ENCODE data around the gene S100PBP.

The S100PBP gene

DNA sequence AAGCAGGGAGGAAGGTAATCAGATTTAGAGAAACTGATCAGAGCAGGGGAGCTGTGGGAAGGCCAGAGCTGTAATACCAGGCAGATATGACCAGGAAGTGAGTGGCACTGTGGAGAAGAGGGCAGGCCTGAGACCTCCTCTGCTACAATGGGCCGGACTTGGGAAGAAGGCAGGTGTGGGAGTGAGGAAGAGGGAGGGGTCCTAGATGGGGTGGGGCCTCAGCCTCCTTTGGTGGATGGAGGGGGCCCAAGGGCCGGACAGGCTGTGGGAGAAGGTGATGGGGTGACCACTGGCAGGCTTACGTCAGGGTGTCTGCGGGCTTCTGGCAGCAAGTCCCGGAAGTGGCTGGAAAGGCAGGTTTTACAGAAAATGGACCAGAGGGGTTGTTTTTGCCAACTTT lies 63.8 kb downstream of the S100PBP start:
- Histone ChIP-seq H3K27me3 (no peaks in the 10 kb centered on the region), H3K36me3 (no peaks in the 10 kb centered on the region), H3K4me1 (no peaks in the 10 kb centered on the region), H3K4me3 (ENCODE audit: low read depth, low read length) (no peak overlapping the region), H3K9me3 (no peaks in the 10 kb centered on the region)
- no peak for DNase-seq
- TF ChIP-seq, protein P1, sequence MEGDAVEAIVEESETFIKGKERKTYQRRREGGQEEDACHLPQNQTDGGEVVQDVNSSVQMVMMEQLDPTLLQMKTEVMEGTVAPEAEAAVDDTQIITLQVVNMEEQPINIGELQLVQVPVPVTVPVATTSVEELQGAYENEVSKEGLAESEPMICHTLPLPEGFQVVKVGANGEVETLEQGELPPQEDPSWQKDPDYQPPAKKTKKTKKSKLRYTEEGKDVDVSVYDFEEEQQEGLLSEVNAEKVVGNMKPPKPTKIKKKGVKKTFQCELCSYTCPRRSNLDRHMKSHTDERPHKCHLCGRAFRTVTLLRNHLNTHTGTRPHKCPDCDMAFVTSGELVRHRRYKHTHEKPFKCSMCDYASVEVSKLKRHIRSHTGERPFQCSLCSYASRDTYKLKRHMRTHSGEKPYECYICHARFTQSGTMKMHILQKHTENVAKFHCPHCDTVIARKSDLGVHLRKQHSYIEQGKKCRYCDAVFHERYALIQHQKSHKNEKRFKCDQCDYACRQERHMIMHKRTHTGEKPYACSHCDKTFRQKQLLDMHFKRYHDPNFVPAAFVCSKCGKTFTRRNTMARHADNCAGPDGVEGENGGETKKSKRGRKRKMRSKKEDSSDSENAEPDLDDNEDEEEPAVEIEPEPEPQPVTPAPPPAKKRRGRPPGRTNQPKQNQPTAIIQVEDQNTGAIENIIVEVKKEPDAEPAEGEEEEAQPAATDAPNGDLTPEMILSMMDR (IDR thresholded peaks at IDR 0.05; ENCODE audit: low read depth, low read length), result no peak

DNA sequence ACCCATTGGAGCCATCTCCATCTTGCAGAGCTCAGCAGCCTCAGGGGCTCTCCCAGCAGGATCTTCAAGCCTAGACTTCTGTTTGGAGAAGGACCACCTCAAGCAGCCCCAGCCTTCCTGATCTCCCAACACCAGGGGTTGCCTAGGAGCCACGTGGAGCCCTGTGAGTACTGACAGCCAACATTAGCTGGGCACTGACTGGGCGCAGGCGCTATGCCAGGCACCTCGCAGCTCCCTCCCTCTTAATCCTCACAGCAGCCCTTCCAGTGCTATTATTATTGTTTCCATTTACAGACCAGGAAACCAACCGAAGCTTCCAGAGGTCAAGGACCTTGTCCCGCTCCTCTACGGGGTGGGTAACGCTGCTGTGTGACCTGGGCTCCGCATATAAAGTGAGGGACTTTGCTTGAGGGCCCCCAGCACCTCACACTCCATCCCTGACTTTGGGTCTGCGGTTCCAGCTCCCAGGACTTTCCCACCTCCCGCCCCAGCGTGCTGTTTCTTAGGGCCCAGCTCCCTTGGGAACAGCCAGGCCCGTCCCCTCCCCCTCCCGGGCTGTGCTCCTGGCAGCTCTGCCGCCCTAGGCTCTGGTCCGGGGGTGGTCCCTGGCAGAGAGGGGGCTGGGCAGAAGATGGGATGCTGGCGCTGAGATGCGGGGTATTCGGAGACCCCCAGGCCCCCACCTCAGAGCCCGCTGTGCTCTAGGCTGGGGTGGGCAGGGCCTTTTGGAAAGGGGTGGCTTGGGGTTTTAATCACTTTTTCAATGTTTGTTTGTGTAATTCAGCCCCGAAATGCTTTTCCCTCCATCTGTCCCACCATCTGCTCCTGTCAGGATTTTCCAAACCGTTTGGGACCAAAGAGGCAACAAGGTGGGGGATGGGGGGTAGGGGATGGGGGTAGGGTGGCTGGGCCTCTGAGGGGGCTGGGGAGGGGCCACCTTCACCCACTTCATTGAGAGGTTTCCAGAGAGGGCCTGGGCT lies 64.7 kb downstream of the S100PBP start:
- Histone ChIP-seq H3K27me3 (peaks cover 7% of the 10 kb centered on the region), H3K4me1 (no peaks in the 10 kb centered on the region), H3K36me3 (no peaks in the 10 kb centered on the region), H3K4me3 (ENCODE audit: low read depth, low read length) (no peak overlapping the region), H3K9me3 (no peaks in the 10 kb centered on the region)
- TF ChIP-seq, protein P1 (IDR thresholded peaks at IDR 0.05; ENCODE audit: low read depth, low read length), result no peak
- DNase-seq, result peak; percentile 47

DNA sequence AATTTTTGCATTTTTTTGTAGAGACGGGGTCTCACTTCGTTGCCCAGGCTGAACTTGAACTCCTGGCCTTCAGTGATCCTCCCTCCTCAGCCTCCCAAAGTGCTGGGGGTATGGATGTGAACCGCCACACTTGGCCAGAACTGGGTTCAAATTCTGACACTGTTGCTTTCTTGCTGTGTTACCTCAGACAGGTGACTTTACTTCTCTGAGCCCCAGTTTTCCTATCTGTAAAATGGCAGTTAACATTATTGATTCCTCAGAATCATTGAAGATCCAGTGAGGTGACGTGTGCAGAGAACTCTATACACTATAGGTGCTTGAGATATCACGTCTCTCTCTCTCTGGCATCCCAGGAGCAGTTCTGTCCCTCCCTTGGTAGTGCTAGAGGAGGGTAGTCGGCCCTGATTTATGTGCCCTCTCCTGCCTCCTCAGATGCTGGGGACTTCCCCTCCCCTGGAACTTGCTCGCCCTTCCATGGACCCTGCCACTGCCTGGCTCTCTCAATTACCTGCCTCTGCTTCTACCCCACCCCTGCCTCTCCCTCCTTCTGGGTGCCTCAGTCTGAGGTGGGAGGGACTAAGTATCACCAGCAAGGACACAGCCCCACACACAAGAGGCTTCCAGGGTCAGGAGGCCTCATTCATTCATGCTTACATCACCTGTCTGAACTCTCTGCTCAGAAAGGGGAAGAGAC lies 66.0 kb downstream of the S100PBP start:
- no peaks in the 10 kb centered on the region for H3K36me3 ChIP-seq
- no peaks in the 10 kb centered on the region for H3K4me1 ChIP-seq
- TF ChIP-seq, protein P1 (IDR thresholded peaks at IDR 0.05; ENCODE audit: low read depth, low read length), result no peak
- H3K27me3 ChIP-seq, result peaks cover 9% of the 10 kb centered on the region
- DNase-seq, result no peak
- no peak overlapping the region for H3K4me3 ChIP-seq (ENCODE audit: low read depth, low read length)
- H3K9me3 ChIP-seq, result no peaks in the 10 kb centered on the region

DNA sequence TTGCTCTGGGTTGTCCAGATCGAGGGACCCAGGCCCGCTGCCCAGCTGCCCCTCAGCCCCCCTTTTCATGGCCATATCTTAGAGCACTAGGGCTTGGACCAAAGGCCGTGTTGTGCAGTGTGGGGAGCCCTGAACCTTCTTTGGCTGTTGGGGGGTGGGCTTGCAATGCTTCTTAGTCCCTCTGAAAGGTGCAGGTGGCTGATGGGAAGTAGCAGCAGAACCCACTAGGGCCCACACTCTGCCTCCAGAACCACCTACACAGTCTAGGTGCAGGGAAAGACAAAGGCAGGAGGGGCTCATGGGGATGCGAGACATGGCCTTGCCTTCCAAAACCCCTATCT lies 66.5 kb downstream of the S100PBP start:
- Histone ChIP-seq H3K27me3 (peaks cover 9% of the 10 kb centered on the region), H3K9me3 (no peaks in the 10 kb centered on the region), H3K4me3 (ENCODE audit: low read depth, low read length) (no peak overlapping the region), H3K36me3 (no peaks in the 10 kb centered on the region), H3K4me1 (no peaks in the 10 kb centered on the region)
- TF ChIP-seq, protein P1 (IDR thresholded peaks at IDR 0.05; ENCODE audit: low read depth, low read length), result no peak
- DNase-seq, result no peak

DNA sequence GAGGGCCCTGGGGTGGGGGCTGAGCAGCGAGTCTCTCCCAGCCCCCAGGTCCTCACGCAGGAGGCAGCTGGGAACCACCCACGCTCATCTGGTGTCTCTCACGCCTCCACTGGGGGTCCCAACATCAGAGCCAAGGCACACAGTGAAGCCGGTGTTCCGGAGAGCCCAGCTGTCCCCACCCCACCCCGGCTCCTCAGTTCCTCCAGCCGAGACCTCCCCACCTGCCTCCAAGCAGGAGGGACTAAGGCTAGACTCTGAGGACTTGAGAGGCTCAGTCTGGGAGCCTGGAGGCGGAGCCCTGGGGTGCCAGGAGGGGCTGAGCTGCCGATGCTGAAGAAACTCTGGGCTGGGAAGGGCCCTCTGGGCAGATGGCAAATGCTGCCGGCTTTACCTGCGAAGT lies 67.3 kb downstream of the S100PBP start:
- Histone ChIP-seq H3K27me3 (peaks cover 9% of the 10 kb centered on the region), H3K4me3 (ENCODE audit: low read depth, low read length) (no peak overlapping the region), H3K9me3 (no peaks in the 10 kb centered on the region), H3K36me3 (no peaks in the 10 kb centered on the region), H3K4me1 (no peaks in the 10 kb centered on the region)
- TF ChIP-seq, protein P1 (IDR thresholded peaks at IDR 0.05; ENCODE audit: low read depth, low read length), result no peak
- DNase-seq, result no peak

DNA sequence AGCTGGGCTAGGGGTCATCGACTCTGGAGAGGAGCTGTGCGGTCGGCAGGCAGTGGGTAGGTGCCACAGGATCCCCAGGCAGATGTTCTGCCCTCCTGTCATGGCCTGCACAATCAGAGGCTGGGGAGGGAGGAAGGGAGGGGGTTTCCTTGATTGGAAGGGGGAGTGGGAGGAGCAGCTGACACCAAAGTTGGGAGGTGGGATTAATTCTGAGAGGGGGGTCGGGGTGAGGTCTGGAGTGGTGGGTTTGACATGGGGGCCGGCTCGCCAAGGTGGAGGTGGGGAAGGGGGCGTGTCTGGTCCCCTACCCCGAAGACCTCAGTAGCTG lies 68.2 kb downstream of the S100PBP start:
- H3K4me3 ChIP-seq (ENCODE audit: low read depth, low read length), result no peak overlapping the region
- TF ChIP-seq, protein P1 (IDR thresholded peaks at IDR 0.05; ENCODE audit: low read depth, low read length), result no peak
- no peak for DNase-seq
- no peaks in the 10 kb centered on the region for H3K4me1 ChIP-seq
- H3K27me3 ChIP-seq, result peaks cover 9% of the 10 kb centered on the region
- no peaks in the 10 kb centered on the region for H3K9me3 ChIP-seq
- no peaks in the 10 kb centered on the region for H3K36me3 ChIP-seq

Measured in BE2C (cell line).